Tibial nerve (tissue), 4 donors: ENCODE results near the gene ELAVL4. TPM values are rescaled to one million over a fixed set of nuclear protein-coding genes. Genes with fewer than 3 reads are reported as not detected.

ENCODE experiments used
- DNase-seq, 2 donors: peaks; one replicate each; pipeline ENCODE4 v3.0.0-alpha.2; 2019; ENCODE audit warnings: low spot score in 2 of 2
- H3K27ac ChIP-seq, 4 donors: fragments of 200-600 bp; sonication (generic) in 3 of 4; one replicate each; pipeline ENCODE4 v1.5.1; 2017 to 2019; ENCODE audit warnings: mild to moderate bottlenecking in 1 of 4
- H3K27me3 ChIP-seq, 2 donors: fragments of 200-600 bp; sonication (generic) in 1 of 2; one replicate each; pipeline versions ENCODE4 v1.5.1 to v1.6.0; 2017 to 2019
- H3K36me3 ChIP-seq, 3 donors: fragments of 200-600 bp; sonication (generic); one replicate each; pipeline ENCODE4 v1.5.1; 2018 to 2019
- H3K4me1 ChIP-seq, 4 donors: fragments of 200-600 bp; sonication (generic) in 3 of 4; one replicate each; pipeline ENCODE4 v1.5.1; 2017 to 2019
- H3K4me3 ChIP-seq, 4 donors: fragments of 200-600 bp; sonication (generic) in 3 of 4; one replicate each; pipeline ENCODE4 v1.5.1; 2017 to 2019; ENCODE audit warnings: mild to moderate bottlenecking in 1 of 4, moderate library complexity in 1 of 4
- H3K9me3 ChIP-seq, 4 donors: fragments of 200-600 bp; sonication (generic) in 3 of 4; one replicate each; pipeline ENCODE4 v1.5.1; 2017 to 2019
- EP300 ChIP-seq, 2 donors: sonication (generic); formaldehyde crosslinking; IDR thresholded peaks; one replicate each; pipeline ENCODE4 v1.6.1; 2017; ENCODE audit warnings: antibody characterized with exemption in 2 of 2, mild to moderate bottlenecking in 1 of 2
- POLR2A ChIP-seq, 2 donors: fragments of 450-650 bp; IDR thresholded peaks; one replicate each; pipeline ENCODE4 v1.6.1; 2017; ENCODE audit warnings: antibody characterized with exemption in 2 of 2, mild to moderate bottlenecking in 2 of 2, moderate library complexity in 2 of 2
- WGBS, 2 donors: methylation state at CpG; one replicate each; pipeline ENCODE4 v1.1.5; 2018; 5-methylcytosine and 5-hydroxymethylcytosine counted together
- total RNA-seq, 4 donors: library from RNA; depleted of rRNA; stranded (reverse); fragments of >200 nt; gene quantifications; one replicate each; pipeline ENCODE4 v1.1.0, GENCODE V29; 2016
- TF ChIP-seq, protein P1 (sequence below), 5 experiments: fragments of 200-600 bp in 3 of 5; fragments of 450-650 bp in 2 of 5; sonication (generic) in 3 of 5; IDR thresholded peaks; one replicate each; pipeline ENCODE4 v1.5.1; 2016 to 2019; ENCODE audit warnings: antibody characterized with exemption in 5 of 5, mild to moderate bottlenecking in 3 of 5, moderate library complexity in 2 of 5

ELAVL4 gene
- total RNA-seq, 4 donors from 2014 or later = not detected

DNA sequence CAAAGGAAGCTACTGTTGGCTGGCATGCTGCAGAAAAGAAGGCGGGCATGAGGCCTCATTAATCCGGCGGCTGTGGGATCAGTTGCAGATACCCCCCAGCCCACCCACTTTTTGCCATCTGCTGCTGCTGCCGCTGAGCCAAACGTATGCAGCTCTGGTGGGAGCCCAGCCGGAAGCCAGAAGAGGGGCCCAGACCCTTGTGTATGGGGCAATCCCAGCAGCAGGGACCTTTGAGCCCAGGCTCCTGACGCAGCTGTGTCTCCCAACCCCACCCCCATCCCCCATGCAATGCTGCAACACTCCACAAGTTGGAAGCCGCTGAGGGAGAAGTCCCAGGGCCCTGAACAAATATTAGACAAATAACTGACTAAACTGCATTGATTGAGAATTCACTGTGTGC, 106.0 kb downstream of the ELAVL4 start:
- TF ChIP-seq EP300 (IDR thresholded peaks at IDR 0.05) (no peak), POLR2A (IDR thresholded peaks at IDR 0.05) (no peak)
- TF ChIP-seq, protein P1, sequence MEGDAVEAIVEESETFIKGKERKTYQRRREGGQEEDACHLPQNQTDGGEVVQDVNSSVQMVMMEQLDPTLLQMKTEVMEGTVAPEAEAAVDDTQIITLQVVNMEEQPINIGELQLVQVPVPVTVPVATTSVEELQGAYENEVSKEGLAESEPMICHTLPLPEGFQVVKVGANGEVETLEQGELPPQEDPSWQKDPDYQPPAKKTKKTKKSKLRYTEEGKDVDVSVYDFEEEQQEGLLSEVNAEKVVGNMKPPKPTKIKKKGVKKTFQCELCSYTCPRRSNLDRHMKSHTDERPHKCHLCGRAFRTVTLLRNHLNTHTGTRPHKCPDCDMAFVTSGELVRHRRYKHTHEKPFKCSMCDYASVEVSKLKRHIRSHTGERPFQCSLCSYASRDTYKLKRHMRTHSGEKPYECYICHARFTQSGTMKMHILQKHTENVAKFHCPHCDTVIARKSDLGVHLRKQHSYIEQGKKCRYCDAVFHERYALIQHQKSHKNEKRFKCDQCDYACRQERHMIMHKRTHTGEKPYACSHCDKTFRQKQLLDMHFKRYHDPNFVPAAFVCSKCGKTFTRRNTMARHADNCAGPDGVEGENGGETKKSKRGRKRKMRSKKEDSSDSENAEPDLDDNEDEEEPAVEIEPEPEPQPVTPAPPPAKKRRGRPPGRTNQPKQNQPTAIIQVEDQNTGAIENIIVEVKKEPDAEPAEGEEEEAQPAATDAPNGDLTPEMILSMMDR (IDR thresholded peaks at IDR 0.05) = no peak
- WGBS, 2 donors = 57 to 65% methylated on average over 8 of the region's 8 CpGs
- DNase-seq = no peak
- H3K27me3 ChIP-seq = no peaks in the 10 kb centered on the region
- no peaks in the 10 kb centered on the region for H3K9me3 ChIP-seq
- H3K4me1 ChIP-seq = no peaks in the 10 kb centered on the region
- no peak overlapping the region for H3K27ac ChIP-seq
- no peak overlapping the region for H3K4me3 ChIP-seq
- H3K36me3 ChIP-seq = no peaks in the 10 kb centered on the region

DNA sequence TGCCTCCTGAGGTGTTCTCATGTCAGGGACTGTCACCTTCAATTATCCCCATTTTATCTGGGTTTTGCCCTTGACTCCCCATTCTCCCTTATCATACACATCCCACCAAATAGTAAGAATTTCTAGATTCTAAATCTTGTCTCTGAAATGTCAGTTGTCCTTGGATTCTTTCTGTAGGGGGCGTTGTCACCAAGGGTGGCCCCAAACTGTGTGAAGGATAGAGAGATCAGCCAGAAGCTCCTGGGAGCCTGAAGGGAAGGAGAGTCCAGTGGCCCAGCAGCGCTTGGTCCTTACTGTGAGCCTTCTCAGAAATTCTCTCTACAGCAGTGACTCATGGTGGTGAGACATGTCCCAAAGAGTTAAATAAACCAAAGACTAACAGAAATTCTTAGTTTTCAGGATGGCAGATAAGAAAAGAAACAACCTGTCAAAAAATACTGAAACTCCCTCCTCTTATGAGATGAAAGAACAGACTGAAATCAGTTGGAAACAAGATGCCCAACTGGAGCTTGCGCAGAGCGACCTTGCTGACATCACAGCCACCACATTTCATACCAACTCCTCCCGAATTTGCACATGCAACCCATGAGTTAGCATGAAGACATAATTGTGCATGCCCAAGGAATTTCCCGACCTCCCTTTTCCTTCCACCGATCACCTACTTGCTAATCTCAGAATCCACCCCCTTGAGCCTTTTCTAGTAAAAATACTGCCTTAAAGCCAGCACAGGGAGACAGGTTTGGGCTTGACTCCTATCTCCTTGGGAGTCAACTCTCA, 109.8 kb downstream of the ELAVL4 start:
- TF ChIP-seq EP300 (IDR thresholded peaks at IDR 0.05) (no peak), POLR2A (IDR thresholded peaks at IDR 0.05) (no peak)
- TF ChIP-seq, protein P1 (IDR thresholded peaks at IDR 0.05) = no peak
- Histone ChIP-seq H3K9me3 (no peaks in the 10 kb centered on the region), H3K27ac (no peak overlapping the region), H3K4me1 (no peaks in the 10 kb centered on the region), H3K4me3 (no peak overlapping the region), H3K36me3 (no peaks in the 10 kb centered on the region), H3K27me3 (no peaks in the 10 kb centered on the region)
- no peak for DNase-seq
- WGBS, 2 donors = 86 to 87% methylated on average over 7 of the region's 7 CpGs

DNA sequence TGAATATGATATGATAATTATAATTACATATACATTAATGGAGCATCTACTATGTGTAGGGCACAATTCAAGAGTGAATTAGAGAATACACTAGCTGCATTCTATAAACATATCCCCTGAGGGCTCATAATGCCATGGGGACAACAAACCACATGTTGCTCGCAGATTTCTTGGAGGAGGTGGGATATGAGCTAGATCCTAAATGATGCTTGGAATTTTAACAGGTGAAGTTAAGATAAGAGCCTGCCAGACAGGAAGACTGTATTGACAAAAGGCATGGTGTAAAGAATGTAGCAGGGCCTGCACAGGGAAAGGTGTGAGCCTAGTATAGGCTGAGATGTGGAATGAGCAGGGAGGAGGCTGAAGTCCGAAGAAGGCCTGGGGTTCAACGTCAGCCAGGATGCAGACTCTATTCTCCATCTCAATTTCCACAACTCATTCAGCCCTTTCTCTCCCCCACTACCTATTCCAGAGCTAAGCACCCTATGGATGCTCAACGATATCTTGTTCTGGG, 120.2 kb downstream of the ELAVL4 start:
- Histone ChIP-seq H3K36me3 (no peaks in the 10 kb centered on the region), H3K4me1 (no peaks in the 10 kb centered on the region), H3K4me3 (no peak overlapping the region), H3K27ac (no peak overlapping the region), H3K27me3 (no peaks in the 10 kb centered on the region), H3K9me3 (peaks cover 0 to 18% (median 0%) of the 10 kb centered on the region in 4 donors)
- 74 to 78% methylated on average over 4 of the region's 4 CpGs for WGBS, 2 donors
- DNase-seq = no peak
- TF ChIP-seq, protein P1 (IDR thresholded peaks at IDR 0.05) = no peak
- TF ChIP-seq POLR2A (IDR thresholded peaks at IDR 0.05) (no peak), EP300 (IDR thresholded peaks at IDR 0.05) (no peak)

DNA sequence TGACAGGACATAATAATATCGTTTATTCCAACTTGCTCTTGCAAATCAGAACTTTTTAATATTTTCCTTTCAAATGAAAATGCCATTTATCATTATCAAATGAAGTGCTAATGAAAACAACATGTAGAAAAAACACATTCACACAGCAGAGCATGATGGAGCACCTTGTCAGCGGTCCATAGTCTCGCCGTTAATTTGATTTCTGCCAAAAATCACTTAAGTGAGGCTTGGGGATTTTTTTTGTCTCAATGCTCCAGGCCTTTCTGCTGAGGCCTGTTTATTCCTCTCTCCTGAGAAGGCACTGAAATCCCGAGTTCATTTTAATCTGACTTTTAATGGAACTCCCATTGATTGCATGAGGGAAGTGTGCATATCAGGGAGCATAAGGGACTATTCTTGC, 122.5 kb downstream of the ELAVL4 start:
- no peak for TF ChIP-seq POLR2A (IDR thresholded peaks at IDR 0.05)
- no peak for TF ChIP-seq EP300 (IDR thresholded peaks at IDR 0.05)
- TF ChIP-seq, protein P1 (IDR thresholded peaks at IDR 0.05) = no peak
- Histone ChIP-seq H3K27ac (no peak overlapping the region), H3K4me3 (no peak overlapping the region), H3K9me3 (peaks cover 0 to 8% (median 0%) of the 10 kb centered on the region in 4 donors), H3K36me3 (no peaks in the 10 kb centered on the region), H3K4me1 (no peaks in the 10 kb centered on the region), H3K27me3 (no peaks in the 10 kb centered on the region)
- 55 to 64% methylated on average over 5 of the region's 5 CpGs for WGBS, 2 donors
- DNase-seq = no peak

DNA sequence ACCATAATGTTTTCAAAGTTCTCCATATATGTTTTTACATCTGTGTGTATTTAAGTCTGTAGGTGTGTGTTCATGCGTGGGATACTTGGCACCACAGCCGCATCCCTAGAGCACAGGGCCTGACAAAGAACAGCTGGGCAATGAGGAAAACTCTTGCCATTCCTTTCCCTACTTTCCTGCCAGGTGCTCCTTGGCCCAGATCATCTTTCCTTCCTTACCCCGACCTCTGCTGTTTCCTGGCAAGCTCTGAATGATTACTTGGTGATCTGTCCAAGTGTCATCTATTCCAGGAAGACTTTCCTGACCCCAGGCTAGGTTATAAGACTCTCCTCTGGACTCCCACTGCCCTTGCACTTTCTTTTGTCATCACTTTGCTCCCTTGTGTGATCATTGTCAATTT, 123.6 kb downstream of the ELAVL4 start:
- peaks cover 0 to 8% (median 0%) of the 10 kb centered on the region in 4 donors for H3K9me3 ChIP-seq
- no peaks in the 10 kb centered on the region for H3K27me3 ChIP-seq
- no peak overlapping the region for H3K4me3 ChIP-seq
- 48 to 55% methylated on average over 3 of the region's 3 CpGs for WGBS, 2 donors
- no peak for DNase-seq
- H3K27ac ChIP-seq = no peak overlapping the region
- H3K4me1 ChIP-seq = no peaks in the 10 kb centered on the region
- no peak for TF ChIP-seq EP300 (IDR thresholded peaks at IDR 0.05)
- no peak for TF ChIP-seq POLR2A (IDR thresholded peaks at IDR 0.05)
- TF ChIP-seq, protein P1 (IDR thresholded peaks at IDR 0.05) = no peak
- no peaks in the 10 kb centered on the region for H3K36me3 ChIP-seq
